Fibroblast of skin of back (primary cell): ENCODE measurements around the gene ZBTB47.

ENCODE experiments used
- DNase-seq: peaks from one replicate; pipeline ENCODE4 v3.0.0-alpha.2; 2013

Gene ZBTB47

GRCh38 chr3:42653303-42653559 is 266 bp upstream of the ZBTB47 start:
- no peak for DNase-seq

GRCh38 chr3:42654331-42655201 is 1.1 kb downstream of the ZBTB47 start:
- peak; percentile 71 for DNase-seq

GRCh38 chr3:42655331-42655888 is 1.9 kb downstream of the ZBTB47 start:
- DNase-seq = no peak

- DNase-seq = peak; percentile 54
These were observed 2.6 kb downstream of the ZBTB47 start for GRCh38 chr3:42655980-42656679.

- no peak for DNase-seq
These were observed 3.4 kb downstream of the ZBTB47 start for GRCh38 chr3:42656680-42657610.

GRCh38 chr3:42657675-42658074 is 4.2 kb downstream of the ZBTB47 start:
- no peak for DNase-seq

- no peak for DNase-seq
These were observed 4.7 kb downstream of the ZBTB47 start for GRCh38 chr3:42658091-42658770.

- no peak for DNase-seq
These were observed 5.4 kb downstream of the ZBTB47 start for GRCh38 chr3:42658771-42659390.

- DNase-seq = no peak
These were observed 6.1 kb downstream of the ZBTB47 start for GRCh38 chr3:42659451-42660130.

- DNase-seq = no peak
These were observed 6.7 kb downstream of the ZBTB47 start for GRCh38 chr3:42660131-42660715.

GRCh38 chr3:42660898-42661297 is 7.4 kb downstream of the ZBTB47 start:
- no peak for DNase-seq

GRCh38 chr3:42661593-42662022 is 8.1 kb downstream of the ZBTB47 start:
- DNase-seq = no peak

GRCh38 chr3:42662037-42662812 is 8.7 kb downstream of the ZBTB47 start:
- no peak for DNase-seq

- DNase-seq = no peak
These were observed 9.5 kb downstream of the ZBTB47 start for GRCh38 chr3:42662813-42663535.

GRCh38 chr3:42663581-42664437 is 10.3 kb downstream of the ZBTB47 start:
- DNase-seq = no peak

- no peak for DNase-seq
These were observed 10.9 kb downstream of the ZBTB47 start for GRCh38 chr3:42664438-42664803.

GRCh38 chr3:42665050-42665878 is 11.8 kb downstream of the ZBTB47 start:
- DNase-seq = no peak
